Ovary (tissue), 3 donors: ENCODE measurements around the gene MAP3K21.

Experiments
- EP300 ChIP-seq: sonication (generic); formaldehyde crosslinking; IDR thresholded peaks from one replicate; pipeline ENCODE4 v1.6.1; 2017; ENCODE audit warnings: antibody characterized with exemption
- POLR2A ChIP-seq: fragments of 450-650 bp; IDR thresholded peaks from one replicate; pipeline ENCODE4 v1.6.1; 2017; ENCODE audit warnings: antibody characterized with exemption, mild to moderate bottlenecking, moderate library complexity
- TF ChIP-seq, protein P1 (sequence below), 3 donors: fragments of 450-650 bp in 2 of 3; fragments of 200-600 bp in 1 of 3; IDR thresholded peaks; one replicate each; pipeline versions ENCODE4 v1.5.1 to v1.8.0; 2016 to 2022; ENCODE audit warnings: antibody characterized with exemption in 3 of 3, mild to moderate bottlenecking in 1 of 3
- donor health status: DM: no; HTN: no; CAD: no.

- TF ChIP-seq, protein P1, sequence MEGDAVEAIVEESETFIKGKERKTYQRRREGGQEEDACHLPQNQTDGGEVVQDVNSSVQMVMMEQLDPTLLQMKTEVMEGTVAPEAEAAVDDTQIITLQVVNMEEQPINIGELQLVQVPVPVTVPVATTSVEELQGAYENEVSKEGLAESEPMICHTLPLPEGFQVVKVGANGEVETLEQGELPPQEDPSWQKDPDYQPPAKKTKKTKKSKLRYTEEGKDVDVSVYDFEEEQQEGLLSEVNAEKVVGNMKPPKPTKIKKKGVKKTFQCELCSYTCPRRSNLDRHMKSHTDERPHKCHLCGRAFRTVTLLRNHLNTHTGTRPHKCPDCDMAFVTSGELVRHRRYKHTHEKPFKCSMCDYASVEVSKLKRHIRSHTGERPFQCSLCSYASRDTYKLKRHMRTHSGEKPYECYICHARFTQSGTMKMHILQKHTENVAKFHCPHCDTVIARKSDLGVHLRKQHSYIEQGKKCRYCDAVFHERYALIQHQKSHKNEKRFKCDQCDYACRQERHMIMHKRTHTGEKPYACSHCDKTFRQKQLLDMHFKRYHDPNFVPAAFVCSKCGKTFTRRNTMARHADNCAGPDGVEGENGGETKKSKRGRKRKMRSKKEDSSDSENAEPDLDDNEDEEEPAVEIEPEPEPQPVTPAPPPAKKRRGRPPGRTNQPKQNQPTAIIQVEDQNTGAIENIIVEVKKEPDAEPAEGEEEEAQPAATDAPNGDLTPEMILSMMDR (IDR thresholded peaks at IDR 0.05), result no peak
- TF ChIP-seq POLR2A (no peak), EP300 (no peak)
These were observed 49.0 kb downstream of the MAP3K21 start for GRCh38 chr1:233376382-233377110.
